ENCODE data around the gene MAP3K1.

DNA sequence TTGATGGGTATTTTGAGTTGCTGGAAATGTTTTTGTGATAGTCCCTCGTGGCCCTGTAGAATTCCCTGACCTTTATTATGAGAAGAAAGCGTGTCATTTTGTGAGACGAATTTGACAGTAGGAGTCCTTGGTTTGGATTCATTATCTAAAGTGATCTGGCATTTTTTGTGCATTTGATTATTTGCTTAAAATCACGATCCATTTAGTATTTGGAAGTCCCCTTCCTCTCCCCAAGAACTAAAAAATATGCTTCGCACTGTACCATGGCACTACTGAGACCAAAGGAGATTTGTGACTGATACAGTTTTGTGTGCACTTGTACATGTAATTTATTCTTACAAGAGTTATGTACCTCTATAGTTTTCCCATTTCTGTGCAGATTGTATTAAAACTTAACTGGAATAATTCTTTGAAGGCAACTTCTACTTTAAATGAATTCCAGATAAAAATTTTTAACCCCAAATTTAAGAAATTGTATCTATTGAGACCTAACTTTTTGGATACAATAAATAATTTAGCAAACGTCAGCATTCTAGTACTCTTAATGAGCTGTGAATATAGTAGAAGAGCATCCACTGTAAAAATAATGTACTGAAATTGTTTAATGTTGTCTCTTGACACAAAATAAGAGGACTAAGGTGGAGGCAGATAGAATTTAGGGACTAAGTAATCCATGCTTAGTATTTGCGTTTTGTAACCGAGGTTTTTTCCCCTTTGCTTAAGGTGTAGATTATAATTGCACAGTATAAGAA is 2.1 kb downstream of the MAP3K1 start:
- TF ChIP-seq EP300 (IDR thresholded peaks at IDR 0.05) (no peak), POLR2AphosphoS5 (IDR thresholded peaks at IDR 0.05) (no peak), CTCF (IDR thresholded peaks at IDR 0.05) (no peak)
